Astrocyte (in vitro differentiated cells and primary cell): Measurements from ENCODE around the gene FAM3D. TPM values are rescaled to one million over a fixed set of nuclear protein-coding genes. Genes with fewer than 3 reads are reported as not detected.

ENCODE experiments used
- DNase-seq: peaks from one replicate; pipeline ENCODE4 v3.0.0-alpha.2; 2010; ENCODE audit warnings: low read depth
- FAIRE-seq: peaks from 2 replicates; lab custom pipeline; 2011; peaks lifted over from hg19 to GRCh38; lab: Jason Lieb, UNC
- H2AFZ ChIP-seq: 2 replicates; pipeline ENCODE4 v1.6.0; 2012; ENCODE audit warnings: low read depth, low read length, inconsistent platforms
- H3K27ac ChIP-seq: 2 replicates; pipeline ENCODE4 v1.5.1; 2011; ENCODE audit warnings: low read depth, low read length, inconsistent platforms
- H3K27me3 ChIP-seq: 2 replicates; pipeline ENCODE4 v1.6.0; 2011; ENCODE audit warnings: low read length, inconsistent platforms; ENCODE audit not compliant: insufficient read depth
- H3K36me3 ChIP-seq: 2 replicates; pipeline ENCODE4 v1.5.1; 2011; ENCODE audit warnings: low read length, inconsistent platforms; ENCODE audit not compliant: insufficient read depth
- H3K4me1 ChIP-seq: 2 replicates; pipeline ENCODE4 v1.5.1; 2011; ENCODE audit warnings: low read length, inconsistent platforms; ENCODE audit not compliant: insufficient read depth
- H3K4me2 ChIP-seq: 2 replicates; pipeline ENCODE4 v1.6.0; 2012; ENCODE audit warnings: low read length, inconsistent platforms
- H3K4me3 ChIP-seq: 2 replicates; pipeline ENCODE4 v1.5.1; 2011; ENCODE audit warnings: low read depth, mild to moderate bottlenecking, low read length, inconsistent platforms; ENCODE audit not compliant: insufficient read depth
- H3K79me2 ChIP-seq: 2 replicates; pipeline ENCODE4 v1.6.0; 2012; ENCODE audit warnings: mild to moderate bottlenecking, low read length, inconsistent platforms; ENCODE audit not compliant: insufficient read depth
- H3K9ac ChIP-seq: 2 replicates; pipeline ENCODE4 v1.6.0; 2012; ENCODE audit warnings: mild to moderate bottlenecking, low read length, inconsistent platforms
- H3K9me3 ChIP-seq: 2 replicates; pipeline ENCODE4 v1.5.1; 2012; ENCODE audit warnings: low read depth, mild to moderate bottlenecking, low read length, inconsistent platforms; ENCODE audit not compliant: insufficient read depth
- H4K20me1 ChIP-seq: 2 replicates; pipeline ENCODE4 v1.6.0; 2012; ENCODE audit warnings: low read length, inconsistent platforms; ENCODE audit not compliant: insufficient read depth
- H3K27ac Mint-ChIP-seq: one replicate; pipeline ENCODE4 v1.8.0; 2021; ENCODE audit warnings: mild to moderate bottlenecking, mixed read lengths; ENCODE audit not compliant: unreplicated experiment
- H3K27me3 Mint-ChIP-seq: one replicate; pipeline ENCODE4 v1.8.0; 2021; ENCODE audit warnings: low read depth, mixed read lengths; ENCODE audit not compliant: unreplicated experiment
- H3K36me3 Mint-ChIP-seq: one replicate; pipeline ENCODE4 v1.8.0; 2021; ENCODE audit warnings: low read depth, mixed read lengths; ENCODE audit not compliant: unreplicated experiment
- H3K4me1 Mint-ChIP-seq: one replicate; pipeline ENCODE4 v1.8.0; 2021; ENCODE audit warnings: low read depth, mixed read lengths; ENCODE audit not compliant: unreplicated experiment
- H3K4me3 Mint-ChIP-seq: one replicate; pipeline ENCODE4 v1.8.0; 2021; ENCODE audit warnings: mild to moderate bottlenecking, moderate library complexity, mixed read lengths; ENCODE audit not compliant: unreplicated experiment
- H3K9me3 Mint-ChIP-seq: one replicate; pipeline ENCODE4 v1.8.0; 2021; ENCODE audit warnings: mild to moderate bottlenecking, mixed read lengths; ENCODE audit not compliant: unreplicated experiment
- CTCF ChIP-seq: IDR thresholded peaks from 2 replicates; pipeline ENCODE4 v1.5.1; 2011; ENCODE audit warnings: low read depth, mild to moderate bottlenecking, inconsistent platforms, low read length, moderate library complexity; ENCODE audit not compliant: insufficient read depth
- EZH2 ChIP-seq: IDR thresholded peaks from 2 replicates; pipeline ENCODE4 v1.6.1; 2012; ENCODE audit warnings: mild to moderate bottlenecking, low read length, inconsistent platforms; ENCODE audit not compliant: insufficient read depth
- total RNA-seq: library from RNA; stranded (reverse); gene quantifications from 2 replicates; pipeline ENCODE4 v1.2.1, GENCODE V29; 2021

Gene FAM3D
- total RNA-seq, 1 donor from 2014 or later = not detected

- H3K79me2 ChIP-seq = no peaks in the 10 kb centered on the region
- H3K4me3 Mint-ChIP-seq = no peak overlapping the region
- H4K20me1 ChIP-seq = no peaks in the 10 kb centered on the region
- no peak for DNase-seq
- peaks cover 2% of the 10 kb centered on the region for H3K36me3 Mint-ChIP-seq
- H3K4me3 ChIP-seq = no peak overlapping the region
- H3K4me2 ChIP-seq = no peak overlapping the region
- H3K9ac ChIP-seq = no peak overlapping the region
- peaks cover 2% of the 10 kb centered on the region for H3K27me3 Mint-ChIP-seq
- FAIRE-seq = no peak
- H3K9me3 ChIP-seq = no peaks in the 10 kb centered on the region
- no peak for TF ChIP-seq CTCF
- TF ChIP-seq EZH2 = no peak
- H3K36me3 ChIP-seq = no peaks in the 10 kb centered on the region
- no peak overlapping the region for H3K27ac ChIP-seq
- no peak overlapping the region for H2AFZ ChIP-seq
- peaks cover 3% of the 10 kb centered on the region for H3K9me3 Mint-ChIP-seq
- no peaks in the 10 kb centered on the region for H3K4me1 ChIP-seq
- no peak overlapping the region for H3K27ac Mint-ChIP-seq
- H3K4me1 Mint-ChIP-seq = no peaks in the 10 kb centered on the region
- no peaks in the 10 kb centered on the region for H3K27me3 ChIP-seq
Observed at GRCh38 chr3:58594117-58594516, 72.5 kb downstream of the FAM3D start.

GRCh38 chr3:58591517-58592510, 74.8 kb downstream of the FAM3D start:
- Histone ChIP-seq H3K27me3 (peaks cover 10% of the 10 kb centered on the region), H3K4me2 (no peak overlapping the region), H3K36me3 (no peaks in the 10 kb centered on the region), H2AFZ (no peak overlapping the region), H3K9ac (no peak overlapping the region), H4K20me1 (no peaks in the 10 kb centered on the region), H3K27ac (no peak overlapping the region), H3K4me1 (no peaks in the 10 kb centered on the region), H3K79me2 (no peaks in the 10 kb centered on the region), H3K4me3 (no peak overlapping the region), H3K9me3 (no peaks in the 10 kb centered on the region)
- FAIRE-seq (no peak), DNase-seq (no peak)
- Mint-ChIP-seq H3K4me1 (no peaks in the 10 kb centered on the region), H3K4me3 (no peak overlapping the region), H3K27me3 (peaks cover 13% of the 10 kb centered on the region), H3K9me3 (peaks cover 6% of the 10 kb centered on the region), H3K27ac (no peak overlapping the region), H3K36me3 (peaks cover 3% of the 10 kb centered on the region)
- TF ChIP-seq CTCF = no peak
- no peak for TF ChIP-seq EZH2
